SK-N-SH (cell line): Measurements from ENCODE around the gene SLC36A3. TPM values are rescaled to one million over a fixed set of nuclear protein-coding genes. Genes with fewer than 3 reads are reported as not detected.

ENCODE experiments used
- CTCF ChIA-PET: fragments of 300-600, 350-600 bp; formaldehyde crosslinking; extraction: SDS; loops from one replicate; lab custom pipeline; 2021; lab: Yijun Ruan, JAX
- POLR2A ChIA-PET: fragments of 350-600 bp; sonication (Branson Sonifier 250); formaldehyde crosslinking; extraction: SDS; loops from one replicate; lab custom pipeline; 2020; ENCODE audit warnings: antibody characterized with exemption, inconsistent platforms; lab: Yijun Ruan, JAX
- DNase-seq: peaks from one replicate; pipeline ENCODE4 v3.0.0; 2012
- H2AFZ ChIP-seq: fragments of 200-600 bp; sonication (generic); 2 replicates; pipeline ENCODE4 v1.8.1; 2016; ENCODE audit warnings: antibody characterized with exemption, mild to moderate bottlenecking, low read depth
- H3F3A ChIP-seq: fragments of 200-600 bp; sonication (generic); replicated peaks from 2 replicates; pipeline ENCODE3; 2016; ENCODE audit warnings: antibody characterized with exemption, mild to moderate bottlenecking; ENCODE audit not compliant: insufficient read depth
- H3K27ac ChIP-seq, 2 experiments: fragments of 200-500 bp in 1 of 2; fragments of 200-600 bp in 1 of 2; sonication (Bioruptor generic) in 1 of 2; sonication (generic), shearing (Covaris generic) in 1 of 2; 2 replicates each; pipeline versions ENCODE4 v1.5.1 to v1.6.1; 2014 to 2016; ENCODE audit warnings: low read depth in 2 of 2, inconsistent platforms in 1 of 2, low read length in 1 of 2, mild to moderate bottlenecking in 1 of 2, mixed read lengths in 1 of 2
- H3K27me3 ChIP-seq: fragments of 200-600 bp; sonication (generic), shearing (Covaris generic); 2 replicates; pipeline ENCODE4 v1.6.1; 2016; ENCODE audit warnings: mixed run types; ENCODE audit not compliant: insufficient read depth
- H3K36me3 ChIP-seq, 2 experiments: fragments of 200-500 bp in 1 of 2; fragments of 200-600 bp in 1 of 2; sonication (Bioruptor generic) in 1 of 2; sonication (generic) in 1 of 2; replicated peaks in 1 of 2; 2 replicates each; pipeline versions ENCODE3 to v1.5.1; 2014 to 2016; ENCODE audit warnings: low read length in 1 of 2, mild to moderate bottlenecking in 1 of 2; ENCODE audit not compliant: insufficient read depth in 2 of 2, control insufficient read depth in 1 of 2
- H3K4me1 ChIP-seq, 2 experiments: fragments of 200-500 bp in 1 of 2; fragments of 200-600 bp in 1 of 2; sonication (Bioruptor generic) in 1 of 2; sonication (generic), shearing (Covaris generic) in 1 of 2; 2 replicates each; pipeline versions ENCODE4 v1.5.1 to v1.6.1; 2014 to 2016; ENCODE audit warnings: low read depth in 1 of 2, low read length in 1 of 2, mixed run types in 1 of 2; ENCODE audit not compliant: insufficient read depth in 2 of 2, control insufficient read depth in 1 of 2
- H3K4me2 ChIP-seq: fragments of 200-600 bp; sonication (generic), shearing (Covaris generic); 2 replicates; pipeline ENCODE4 v1.6.1; 2017; ENCODE audit warnings: mixed run types
- H3K4me3 ChIP-seq, 2 experiments: fragments of 200-500 bp in 1 of 2; fragments of 200-600 bp in 1 of 2; sonication (Bioruptor generic) in 1 of 2; sonication (generic), shearing (Covaris generic) in 1 of 2; 2 replicates each; pipeline versions ENCODE4 v1.5.1 to v1.8.1; 2014 to 2016; ENCODE audit warnings: low read depth in 2 of 2, inconsistent platforms in 1 of 2, low read length in 1 of 2, mild to moderate bottlenecking in 1 of 2, mixed read lengths in 1 of 2, moderate library complexity in 1 of 2
- H3K79me2 ChIP-seq: fragments of 200-600 bp; sonication (generic); 2 replicates; pipeline ENCODE4 v1.8.1; 2017; ENCODE audit warnings: mild to moderate bottlenecking; ENCODE audit not compliant: insufficient read depth
- H3K9ac ChIP-seq: fragments of 200-600 bp; sonication (generic); 2 replicates; pipeline ENCODE4 v1.6.1; 2017; ENCODE audit warnings: mixed run types
- H3K9me2 ChIP-seq: fragments of 200-600 bp; sonication (generic); 2 replicates; pipeline ENCODE4 v1.6.1; 2017; ENCODE audit warnings: mixed run types
- H3K9me3 ChIP-seq: fragments of 200-600 bp; sonication (generic); 2 replicates; pipeline ENCODE4 v1.6.1; 2017; ENCODE audit warnings: mixed run types, mild to moderate bottlenecking, moderate library complexity
- H4K20me1 ChIP-seq: fragments of 200-600 bp; sonication (generic); 2 replicates; pipeline ENCODE4 v1.6.1; 2017; ENCODE audit warnings: mild to moderate bottlenecking, mixed run types; ENCODE audit not compliant: insufficient read depth
- CHD2 ChIP-seq: fragments of 150-350 bp; IDR thresholded peaks from 2 replicates; pipeline ENCODE4 v1.6.1; 2018; ENCODE audit warnings: low read length; ENCODE audit not compliant: partially characterized antibody
- EP300 ChIP-seq, 2 experiments: IDR thresholded peaks; 2 replicates each; pipeline versions ENCODE4 v1.4.0 to v1.6.1; 2012; ENCODE audit warnings: borderline replicate concordance in 1 of 2, low read depth in 1 of 2, low read length in 1 of 2
- FOXJ3 ChIP-seq: sonication (generic); formaldehyde crosslinking; IDR thresholded peaks from 2 replicates; pipeline ENCODE4 v1.5.1; 2020; ENCODE audit warnings: mild to moderate bottlenecking, missing genetic modification reagents
- FOXM1 ChIP-seq: IDR thresholded peaks from 2 replicates; pipeline ENCODE4 v1.4.0; 2012; ENCODE audit warnings: low read depth, mild to moderate bottlenecking
- GABPA ChIP-seq: IDR thresholded peaks from 2 replicates; pipeline ENCODE4 v1.4.0; 2012; ENCODE audit warnings: low read depth, mild to moderate bottlenecking
- GATA2 ChIP-seq: sonication (generic); formaldehyde crosslinking; IDR thresholded peaks from 2 replicates; pipeline ENCODE4 v1.5.0; 2020; ENCODE audit warnings: mild to moderate bottlenecking, missing genetic modification reagents
- MEF2A ChIP-seq: IDR thresholded peaks from 2 replicates; pipeline ENCODE4 v1.4.0; 2012; ENCODE audit warnings: low read depth, borderline replicate concordance
- MXI1 ChIP-seq: IDR thresholded peaks from 2 replicates; pipeline ENCODE4 v1.6.1; 2012; ENCODE audit warnings: mild to moderate bottlenecking, low read depth, low read length, improper control_type of control experiment
- NFIC ChIP-seq: IDR thresholded peaks from 2 replicates; pipeline ENCODE4 v1.4.0; 2012; ENCODE audit warnings: borderline replicate concordance
- POLR2AphosphoS5 ChIP-seq: IDR thresholded peaks from 2 replicates; pipeline ENCODE4 v1.6.1; 2012; ENCODE audit warnings: low read depth, low read length
- RAD21 ChIP-seq: IDR thresholded peaks from 2 replicates; pipeline ENCODE4 v1.6.1; 2012; ENCODE audit warnings: mild to moderate bottlenecking, low read length
- RCOR1 ChIP-seq: fragments of 150-350 bp; IDR thresholded peaks from 2 replicates; pipeline ENCODE4 v1.6.1; 2017; ENCODE audit warnings: antibody characterized with exemption, low read length
- SMC3 ChIP-seq: IDR thresholded peaks from 2 replicates; pipeline ENCODE4 v1.6.1; 2012; ENCODE audit warnings: low read depth, low read length, improper control_type of control experiment
- TEAD4 ChIP-seq: IDR thresholded peaks from 2 replicates; pipeline ENCODE4 v1.4.0; 2012; ENCODE audit warnings: mild to moderate bottlenecking, borderline replicate concordance; ENCODE audit not compliant: insufficient read depth
- YY1 ChIP-seq: IDR thresholded peaks from 2 replicates; pipeline ENCODE4 v1.4.0; 2012; ENCODE audit warnings: low read depth, mild to moderate bottlenecking
- whole genome bisulfite sequencing: methylation state at CpG from one replicate; pipeline ENCODE4 v1.1.6; 2017; ENCODE audit warnings: low lambda C conversion rate; 5-methylcytosine and 5-hydroxymethylcytosine counted together
- polyA plus RNA-seq, 3 experiments: library from polyadenylated mRNA; depleted of rRNA; stranded (reverse); fragments of >200 nt; gene quantifications; 2 replicates each; pipeline ENCODE4 v1.2.3, GENCODE V29; 2012
- TF ChIP-seq, protein P1 (sequence below): fragments of 200-600 bp; sonication (generic); IDR thresholded peaks from 2 replicates; pipeline ENCODE4 v1.6.1; 2017; ENCODE audit warnings: antibody characterized with exemption, mild to moderate bottlenecking, moderate library complexity
- TF ChIP-seq, protein P2 (sequence below): fragments of 150-350 bp; IDR thresholded peaks from 2 replicates; pipeline ENCODE4 v1.6.1; 2016; ENCODE audit warnings: mild to moderate bottlenecking, low read depth, low read length
- TF ChIP-seq, protein P3 (sequence below): IDR thresholded peaks from 2 replicates; pipeline ENCODE4 v1.4.0; 2012; ENCODE audit warnings: low read depth
- TF ChIP-seq, protein P4 (sequence below): IDR thresholded peaks from 2 replicates; pipeline ENCODE4 v1.6.1; 2012; ENCODE audit warnings: mild to moderate bottlenecking, low read depth, low read length, moderate library complexity
- TF ChIP-seq, protein P5 (sequence below): IDR thresholded peaks from 2 replicates; pipeline ENCODE4; 2012

SLC36A3 gene
- polyA plus RNA-seq, 1 of the 3 experiments (the other 2 are of a cell fraction) = not detected

GRCh38 chr5:151315998-151316597 is 12.5 kb upstream of the SLC36A3 start:
- Histone ChIP-seq H3F3A (no peaks in the 10 kb centered on the region), H3K9me3 (no peaks in the 10 kb centered on the region), H3K9me2 (no peaks in the 10 kb centered on the region), H2AFZ (no peak overlapping the region), H3K36me3 (no peaks in the 10 kb centered on the region), H4K20me1 (no peaks in the 10 kb centered on the region), H3K79me2 (no peaks in the 10 kb centered on the region), H3K27me3 (no peaks in the 10 kb centered on the region), H3K4me3 (peak overlapping the region in 1 of 2 experiments; percentile 42; a peak in 1 of 4 replicates), H3K27ac (no peak overlapping the region), H3K4me1 (no peaks in the 10 kb centered on the region), H3K4me2 (no peak overlapping the region), H3K9ac (no peak overlapping the region)
- peak; percentile 74 for DNase-seq
- ChIA-PET POLR2A (no interaction called here), CTCF (interaction anchor here (0.6 to 1.4 kb wide), 30 partner anchors 8 to 336 kb away, joined by 3 to 8 read pairs (median 3); partner anchors contain the start of gene SLC36A3)
- 34% methylated on average over 8 of the region's 8 CpGs for WGBS
- TF ChIP-seq RCOR1 (0 out of 2 replicates have a peak, but pooled peaks have one; percentile 23), FOXJ3 (CRISPR knock-in tag) (no peak), MXI1 (no peak), POLR2AphosphoS5 (no peak), FOXM1 (no peak), SMC3 (peak; percentile 64), YY1 (no peak), CHD2 (no peak), EP300 (IDR thresholded peaks at IDR 0.05; ENCODE audit: borderline replicate concordance in 1 of 2, low read depth in 1 of 2, low read length in 1 of 2) (no peak), RAD21 (peak; percentile 72)
- TF ChIP-seq, protein P1, sequence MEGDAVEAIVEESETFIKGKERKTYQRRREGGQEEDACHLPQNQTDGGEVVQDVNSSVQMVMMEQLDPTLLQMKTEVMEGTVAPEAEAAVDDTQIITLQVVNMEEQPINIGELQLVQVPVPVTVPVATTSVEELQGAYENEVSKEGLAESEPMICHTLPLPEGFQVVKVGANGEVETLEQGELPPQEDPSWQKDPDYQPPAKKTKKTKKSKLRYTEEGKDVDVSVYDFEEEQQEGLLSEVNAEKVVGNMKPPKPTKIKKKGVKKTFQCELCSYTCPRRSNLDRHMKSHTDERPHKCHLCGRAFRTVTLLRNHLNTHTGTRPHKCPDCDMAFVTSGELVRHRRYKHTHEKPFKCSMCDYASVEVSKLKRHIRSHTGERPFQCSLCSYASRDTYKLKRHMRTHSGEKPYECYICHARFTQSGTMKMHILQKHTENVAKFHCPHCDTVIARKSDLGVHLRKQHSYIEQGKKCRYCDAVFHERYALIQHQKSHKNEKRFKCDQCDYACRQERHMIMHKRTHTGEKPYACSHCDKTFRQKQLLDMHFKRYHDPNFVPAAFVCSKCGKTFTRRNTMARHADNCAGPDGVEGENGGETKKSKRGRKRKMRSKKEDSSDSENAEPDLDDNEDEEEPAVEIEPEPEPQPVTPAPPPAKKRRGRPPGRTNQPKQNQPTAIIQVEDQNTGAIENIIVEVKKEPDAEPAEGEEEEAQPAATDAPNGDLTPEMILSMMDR = peak; percentile 85
- TF ChIP-seq, protein P2, sequence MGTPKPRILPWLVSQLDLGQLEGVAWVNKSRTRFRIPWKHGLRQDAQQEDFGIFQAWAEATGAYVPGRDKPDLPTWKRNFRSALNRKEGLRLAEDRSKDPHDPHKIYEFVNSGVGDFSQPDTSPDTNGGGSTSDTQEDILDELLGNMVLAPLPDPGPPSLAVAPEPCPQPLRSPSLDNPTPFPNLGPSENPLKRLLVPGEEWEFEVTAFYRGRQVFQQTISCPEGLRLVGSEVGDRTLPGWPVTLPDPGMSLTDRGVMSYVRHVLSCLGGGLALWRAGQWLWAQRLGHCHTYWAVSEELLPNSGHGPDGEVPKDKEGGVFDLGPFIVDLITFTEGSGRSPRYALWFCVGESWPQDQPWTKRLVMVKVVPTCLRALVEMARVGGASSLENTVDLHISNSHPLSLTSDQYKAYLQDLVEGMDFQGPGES = no peak
- TF ChIP-seq, protein P3, sequence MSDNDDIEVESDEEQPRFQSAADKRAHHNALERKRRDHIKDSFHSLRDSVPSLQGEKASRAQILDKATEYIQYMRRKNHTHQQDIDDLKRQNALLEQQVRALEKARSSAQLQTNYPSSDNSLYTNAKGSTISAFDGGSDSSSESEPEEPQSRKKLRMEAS = no peak

- Histone ChIP-seq H4K20me1 (no peaks in the 10 kb centered on the region), H3K4me2 (no peak overlapping the region), H3K27ac (no peak overlapping the region), H3K79me2 (no peaks in the 10 kb centered on the region), H2AFZ (no peak overlapping the region), H3K4me3 (no peak overlapping the region), H3F3A (no peaks in the 10 kb centered on the region), H3K4me1 (no peaks in the 10 kb centered on the region), H3K9me2 (no peaks in the 10 kb centered on the region), H3K9me3 (no peaks in the 10 kb centered on the region), H3K9ac (no peak overlapping the region), H3K27me3 (no peaks in the 10 kb centered on the region), H3K36me3 (no peaks in the 10 kb centered on the region)
- 7% methylated on average over 2 of the region's 2 CpGs for WGBS
- ChIA-PET CTCF (interaction anchor here (0.6 to 1.2 kb wide), 3 partner anchors 10 to 21 kb away, joined by 3 read pairs; partner anchors contain the start of gene SLC36A3), POLR2A (no interaction called here)
- TF ChIP-seq MEF2A = no peak
- no peak for TF ChIP-seq GATA2 (CRISPR knock-in tag)
- TF ChIP-seq MXI1 = no peak
- no peak for TF ChIP-seq NFIC
- no peak for TF ChIP-seq GABPA
- no peak for TF ChIP-seq RAD21
- TF ChIP-seq TEAD4 = no peak
- TF ChIP-seq, protein P4, sequence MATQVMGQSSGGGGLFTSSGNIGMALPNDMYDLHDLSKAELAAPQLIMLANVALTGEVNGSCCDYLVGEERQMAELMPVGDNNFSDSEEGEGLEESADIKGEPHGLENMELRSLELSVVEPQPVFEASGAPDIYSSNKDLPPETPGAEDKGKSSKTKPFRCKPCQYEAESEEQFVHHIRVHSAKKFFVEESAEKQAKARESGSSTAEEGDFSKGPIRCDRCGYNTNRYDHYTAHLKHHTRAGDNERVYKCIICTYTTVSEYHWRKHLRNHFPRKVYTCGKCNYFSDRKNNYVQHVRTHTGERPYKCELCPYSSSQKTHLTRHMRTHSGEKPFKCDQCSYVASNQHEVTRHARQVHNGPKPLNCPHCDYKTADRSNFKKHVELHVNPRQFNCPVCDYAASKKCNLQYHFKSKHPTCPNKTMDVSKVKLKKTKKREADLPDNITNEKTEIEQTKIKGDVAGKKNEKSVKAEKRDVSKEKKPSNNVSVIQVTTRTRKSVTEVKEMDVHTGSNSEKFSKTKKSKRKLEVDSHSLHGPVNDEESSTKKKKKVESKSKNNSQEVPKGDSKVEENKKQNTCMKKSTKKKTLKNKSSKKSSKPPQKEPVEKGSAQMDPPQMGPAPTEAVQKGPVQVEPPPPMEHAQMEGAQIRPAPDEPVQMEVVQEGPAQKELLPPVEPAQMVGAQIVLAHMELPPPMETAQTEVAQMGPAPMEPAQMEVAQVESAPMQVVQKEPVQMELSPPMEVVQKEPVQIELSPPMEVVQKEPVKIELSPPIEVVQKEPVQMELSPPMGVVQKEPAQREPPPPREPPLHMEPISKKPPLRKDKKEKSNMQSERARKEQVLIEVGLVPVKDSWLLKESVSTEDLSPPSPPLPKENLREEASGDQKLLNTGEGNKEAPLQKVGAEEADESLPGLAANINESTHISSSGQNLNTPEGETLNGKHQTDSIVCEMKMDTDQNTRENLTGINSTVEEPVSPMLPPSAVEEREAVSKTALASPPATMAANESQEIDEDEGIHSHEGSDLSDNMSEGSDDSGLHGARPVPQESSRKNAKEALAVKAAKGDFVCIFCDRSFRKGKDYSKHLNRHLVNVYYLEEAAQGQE = no peak
- TF ChIP-seq POLR2AphosphoS5 = no peak
- TF ChIP-seq, protein P5, sequence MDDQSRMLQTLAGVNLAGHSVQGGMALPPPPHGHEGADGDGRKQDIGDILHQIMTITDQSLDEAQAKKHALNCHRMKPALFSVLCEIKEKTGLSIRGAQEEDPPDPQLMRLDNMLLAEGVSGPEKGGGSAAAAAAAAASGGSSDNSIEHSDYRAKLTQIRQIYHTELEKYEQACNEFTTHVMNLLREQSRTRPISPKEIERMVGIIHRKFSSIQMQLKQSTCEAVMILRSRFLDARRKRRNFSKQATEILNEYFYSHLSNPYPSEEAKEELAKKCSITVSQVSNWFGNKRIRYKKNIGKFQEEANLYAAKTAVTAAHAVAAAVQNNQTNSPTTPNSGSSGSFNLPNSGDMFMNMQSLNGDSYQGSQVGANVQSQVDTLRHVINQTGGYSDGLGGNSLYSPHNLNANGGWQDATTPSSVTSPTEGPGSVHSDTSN = no peak
- DNase-seq = no peak
Observed at GRCh38 chr5:151313357-151313756, 9.8 kb upstream of the SLC36A3 start.
